ENCODE results near the gene MAPK4. TPM values are rescaled to one million over a fixed set of nuclear protein-coding genes. Genes with fewer than 3 reads are reported as not detected.
A peak's percentile ranks its signal among the peaks of the same experiment; 100 is the strongest.
"Not testable (repeated sequence)": the region's sequence is repeated elsewhere in the genome, so short reads cannot be mapped to it uniquely, and the experiment has no call there.

MAPK4 gene
- total RNA-seq, 1 donor from 2014 or later: 0.11 TPM

- no peak for FAIRE-seq
- H3K27ac Mint-ChIP-seq (ENCODE audit: unreplicated experiment): no peak overlapping the region
- no peaks in the 10 kb centered on the region for H4K20me1 ChIP-seq (ENCODE audit: insufficient read depth, low read length)
- H3K27ac ChIP-seq (ENCODE audit: low read depth, low read length): no peak overlapping the region
- H3K4me2 ChIP-seq (ENCODE audit: low read length): peak overlapping the region; percentile 92
- H3K9me3 Mint-ChIP-seq (ENCODE audit: unreplicated experiment): peaks cover 3% of the 10 kb centered on the region
- peak overlapping the region; percentile 75 for H3K4me3 Mint-ChIP-seq (ENCODE audit: unreplicated experiment)
- H3K36me3 Mint-ChIP-seq (ENCODE audit: low read depth, unreplicated experiment): no peaks in the 10 kb centered on the region
- no peaks in the 10 kb centered on the region for H3K9me3 ChIP-seq (ENCODE audit: insufficient read depth, low read depth, low read length)
- no peaks in the 10 kb centered on the region for H3K4me1 Mint-ChIP-seq (ENCODE audit: low read depth, unreplicated experiment)
- peak overlapping the region; percentile 81 for H2AFZ ChIP-seq (ENCODE audit: low read depth, low read length)
- H3K4me1 ChIP-seq (ENCODE audit: insufficient read depth, low read length): peaks cover 9% of the 10 kb centered on the region
- H3K9ac ChIP-seq (ENCODE audit: low read length): peak overlapping the region; percentile 27
- TF ChIP-seq EZH2 (IDR thresholded peaks at IDR 0.05; ENCODE audit: insufficient read depth, low read length): peak; percentile 93
- no peak for TF ChIP-seq CTCF (IDR thresholded peaks at IDR 0.05; ENCODE audit: insufficient read depth, low read depth, low read length)
- no peak for DNase-seq (ENCODE audit: low read depth)
- peak overlapping the region; percentile 56 for H3K4me3 ChIP-seq (ENCODE audit: insufficient read depth, low read depth, low read length)
- H3K27me3 ChIP-seq (ENCODE audit: insufficient read depth, low read length): peaks cover 43% of the 10 kb centered on the region
- peaks cover 77% of the 10 kb centered on the region for H3K27me3 Mint-ChIP-seq (ENCODE audit: low read depth, unreplicated experiment)
- no peaks in the 10 kb centered on the region for H3K79me2 ChIP-seq (ENCODE audit: insufficient read depth, low read length)
- H3K36me3 ChIP-seq (ENCODE audit: insufficient read depth, low read length): no peaks in the 10 kb centered on the region
Measured at GRCh38 chr18:50560681-50561629, 1.1 kb downstream of the MAPK4 start.

- H3K4me1 Mint-ChIP-seq (ENCODE audit: low read depth, unreplicated experiment); H4K20me1 ChIP-seq (ENCODE audit: insufficient read depth, low read length); H3K4me3 ChIP-seq (ENCODE audit: insufficient read depth, low read depth, low read length); H3K9me3 Mint-ChIP-seq (ENCODE audit: unreplicated experiment); H3K4me3 Mint-ChIP-seq (ENCODE audit: unreplicated experiment); H3K27ac Mint-ChIP-seq (ENCODE audit: unreplicated experiment); H3K36me3 Mint-ChIP-seq (ENCODE audit: low read depth, unreplicated experiment); H3K27ac ChIP-seq (ENCODE audit: low read depth, low read length); H2AFZ ChIP-seq (ENCODE audit: low read depth, low read length); H3K4me1 ChIP-seq (ENCODE audit: insufficient read depth, low read length); H3K9me3 ChIP-seq (ENCODE audit: insufficient read depth, low read depth, low read length); H3K36me3 ChIP-seq (ENCODE audit: insufficient read depth, low read length); FAIRE-seq; H3K4me2 ChIP-seq (ENCODE audit: low read length); H3K9ac ChIP-seq (ENCODE audit: low read length); DNase-seq (ENCODE audit: low read depth); H3K79me2 ChIP-seq (ENCODE audit: insufficient read depth, low read length): not testable (repeated sequence)
- H3K27me3 Mint-ChIP-seq (ENCODE audit: low read depth, unreplicated experiment): peaks cover 70% of the 10 kb centered on the region
- peaks cover 43% of the 10 kb centered on the region for H3K27me3 ChIP-seq (ENCODE audit: insufficient read depth, low read length)
Measured at GRCh38 chr18:50562258-50562657, 2.4 kb downstream of the MAPK4 start.

- DNase-seq (ENCODE audit: low read depth) (no peak), FAIRE-seq (no peak)
- Histone ChIP-seq H3K36me3 (ENCODE audit: insufficient read depth, low read length) (no peaks in the 10 kb centered on the region), H3K4me3 (ENCODE audit: insufficient read depth, low read depth, low read length) (no peak overlapping the region), H3K9me3 (ENCODE audit: insufficient read depth, low read depth, low read length) (no peaks in the 10 kb centered on the region), H2AFZ (ENCODE audit: low read depth, low read length) (no peak overlapping the region), H3K27me3 (ENCODE audit: insufficient read depth, low read length) (peaks cover 42% of the 10 kb centered on the region), H3K4me1 (ENCODE audit: insufficient read depth, low read length) (peaks cover 9% of the 10 kb centered on the region), H4K20me1 (ENCODE audit: insufficient read depth, low read length) (no peaks in the 10 kb centered on the region), H3K4me2 (ENCODE audit: low read length) (no peak overlapping the region), H3K9ac (ENCODE audit: low read length) (no peak overlapping the region), H3K27ac (ENCODE audit: low read depth, low read length) (no peak overlapping the region), H3K79me2 (ENCODE audit: insufficient read depth, low read length) (no peaks in the 10 kb centered on the region)
- H3K9me3 Mint-ChIP-seq (ENCODE audit: unreplicated experiment): no peaks in the 10 kb centered on the region
- no peaks in the 10 kb centered on the region for H3K4me1 Mint-ChIP-seq (ENCODE audit: low read depth, unreplicated experiment)
- no peak for TF ChIP-seq EZH2 (IDR thresholded peaks at IDR 0.05; ENCODE audit: insufficient read depth, low read length)
- no peak for TF ChIP-seq CTCF (IDR thresholded peaks at IDR 0.05; ENCODE audit: insufficient read depth, low read depth, low read length)
- peaks cover 65% of the 10 kb centered on the region for H3K27me3 Mint-ChIP-seq (ENCODE audit: low read depth, unreplicated experiment)
- no peak overlapping the region for H3K27ac Mint-ChIP-seq (ENCODE audit: unreplicated experiment)
- H3K36me3 Mint-ChIP-seq (ENCODE audit: low read depth, unreplicated experiment): no peaks in the 10 kb centered on the region
- no peak overlapping the region for H3K4me3 Mint-ChIP-seq (ENCODE audit: unreplicated experiment)
Measured at GRCh38 chr18:50562686-50563085, 2.8 kb downstream of the MAPK4 start.
